ENCODE data around the gene TPGS1.

DNA sequence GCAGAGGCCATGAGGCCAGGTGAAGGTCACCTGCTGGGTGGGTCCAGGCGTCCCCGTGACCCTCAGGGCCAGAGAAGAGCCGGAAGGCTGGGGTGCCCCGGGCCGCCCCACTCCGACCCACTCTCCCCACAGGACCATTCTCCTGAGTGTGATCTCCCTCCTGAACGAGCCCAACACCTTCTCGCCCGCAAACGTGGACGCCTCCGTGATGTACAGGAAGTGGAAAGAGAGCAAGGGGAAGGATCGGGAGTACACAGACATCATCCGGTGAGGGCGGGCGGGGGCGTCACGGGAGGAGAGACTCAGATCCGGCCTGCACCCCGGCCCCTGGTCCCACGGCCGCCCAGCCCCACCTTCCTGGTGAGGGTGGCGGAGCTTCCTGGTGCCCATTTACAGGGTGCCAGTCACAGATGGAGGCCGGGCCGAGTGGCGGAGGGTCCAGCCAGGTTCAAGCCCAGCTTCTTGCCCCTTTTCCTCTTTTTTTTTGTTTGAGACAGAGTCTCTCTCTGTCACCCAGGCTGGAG, 29.6 kb downstream of the TPGS1 start:
- TF ChIP-seq, protein P1, sequence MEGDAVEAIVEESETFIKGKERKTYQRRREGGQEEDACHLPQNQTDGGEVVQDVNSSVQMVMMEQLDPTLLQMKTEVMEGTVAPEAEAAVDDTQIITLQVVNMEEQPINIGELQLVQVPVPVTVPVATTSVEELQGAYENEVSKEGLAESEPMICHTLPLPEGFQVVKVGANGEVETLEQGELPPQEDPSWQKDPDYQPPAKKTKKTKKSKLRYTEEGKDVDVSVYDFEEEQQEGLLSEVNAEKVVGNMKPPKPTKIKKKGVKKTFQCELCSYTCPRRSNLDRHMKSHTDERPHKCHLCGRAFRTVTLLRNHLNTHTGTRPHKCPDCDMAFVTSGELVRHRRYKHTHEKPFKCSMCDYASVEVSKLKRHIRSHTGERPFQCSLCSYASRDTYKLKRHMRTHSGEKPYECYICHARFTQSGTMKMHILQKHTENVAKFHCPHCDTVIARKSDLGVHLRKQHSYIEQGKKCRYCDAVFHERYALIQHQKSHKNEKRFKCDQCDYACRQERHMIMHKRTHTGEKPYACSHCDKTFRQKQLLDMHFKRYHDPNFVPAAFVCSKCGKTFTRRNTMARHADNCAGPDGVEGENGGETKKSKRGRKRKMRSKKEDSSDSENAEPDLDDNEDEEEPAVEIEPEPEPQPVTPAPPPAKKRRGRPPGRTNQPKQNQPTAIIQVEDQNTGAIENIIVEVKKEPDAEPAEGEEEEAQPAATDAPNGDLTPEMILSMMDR (IDR thresholded peaks at IDR 0.05), result no peak
- TF ChIP-seq POLR2A (IDR thresholded peaks at IDR 0.05), result no peak

Measured in body of pancreas (tissue), 4 donors.